Thyroid gland (tissue), 4 donors: ENCODE measurements around the gene TANC1.

Experiments used
- CTCF ChIP-seq, 6 experiments: fragments of 200-600 bp in 3 of 6; fragments of 450-650 bp in 3 of 6; sonication (generic) in 3 of 6; IDR thresholded peaks; one replicate each; pipeline ENCODE4 v1.5.1; 2016 to 2019; ENCODE audit warnings: antibody characterized with exemption in 6 of 6, mild to moderate bottlenecking in 2 of 6, inconsistent platforms in 1 of 6, moderate library complexity in 1 of 6
- POLR2A ChIP-seq, 2 donors: fragments of 450-650 bp; IDR thresholded peaks; one replicate each; pipeline ENCODE4 v1.6.1; 2017; ENCODE audit warnings: antibody characterized with exemption in 2 of 2, mild to moderate bottlenecking in 2 of 2, moderate library complexity in 1 of 2

GRCh38 chr2:159193791-159194190 lies 225.4 kb downstream of the TANC1 start:
- TF ChIP-seq CTCF (IDR thresholded peaks at IDR 0.05) (no peak), POLR2A (IDR thresholded peaks at IDR 0.05) (no peak)
